IMR-90 (cell line): Measurements from ENCODE around the gene PITPNC1. TPM values are rescaled to one million over a fixed set of nuclear protein-coding genes. Genes with fewer than 3 reads are reported as not detected.

Experiments used
- ATAC-seq: fragments of 200-7000 bp; cut with Tn5 transposase; 2 replicates; pipeline ENCODE4 v1.9.1; 2020; ENCODE audit warnings: low read depth, mild to moderate bottlenecking, moderate library complexity
- BruUV-seq: library from RNA; stranded (reverse); fragments of 400-500 nt; replicated peaks from 2 replicates; lab custom pipeline; 2021; lab: Mats Ljungman, UMichigan
- CTCF ChIA-PET: fragments of 300-600 bp; formaldehyde crosslinking; extraction: SDS; loops from one replicate; lab custom pipeline; 2021; ENCODE audit warnings: antibody characterized with exemption; lab: Yijun Ruan, JAX
- POLR2A ChIA-PET: fragments of 300-600 bp; sonication (Branson Sonifier 250); formaldehyde crosslinking; loops from one replicate; lab custom pipeline; 2022; ENCODE audit warnings: antibody characterized with exemption; ENCODE audit not compliant: unreplicated experiment; lab: Charles Lee
- DNase-seq: peaks from one replicate; pipeline ENCODE4 v3.0.0; 2013
- H2AFZ ChIP-seq: replicated peaks from 2 replicates; pipeline ENCODE3; 2013; ENCODE audit warnings: low read length, mild to moderate bottlenecking; ENCODE audit not compliant: poor library complexity
- H2AK5ac ChIP-seq: 2 replicates; pipeline ENCODE4 v1.6.1; 2013; ENCODE audit warnings: low read depth, low read length, inconsistent platforms
- H2AK9ac ChIP-seq: replicated peaks from 2 replicates; pipeline ENCODE3; 2013; ENCODE audit warnings: mild to moderate bottlenecking, low read depth, low read length, moderate library complexity; ENCODE audit not compliant: poor library complexity
- H2BK120ac ChIP-seq: 2 replicates; pipeline ENCODE4 v1.6.1; 2013; ENCODE audit warnings: low read depth, low read length, inconsistent platforms
- H2BK15ac ChIP-seq: 3 replicates; pipeline ENCODE4 v1.6.1; 2013; ENCODE audit warnings: low read depth, low read length, inconsistent platforms
- H2BK20ac ChIP-seq: 2 replicates; pipeline ENCODE4 v1.6.1; 2013; ENCODE audit warnings: low read depth, mild to moderate bottlenecking, inconsistent platforms, low read length, moderate library complexity
- H2BK5ac ChIP-seq: 2 replicates; pipeline ENCODE4 v1.6.1; 2013; ENCODE audit warnings: mild to moderate bottlenecking, low read depth, low read length, inconsistent platforms; ENCODE audit not compliant: poor library complexity, severe bottlenecking
- H3K14ac ChIP-seq: replicated peaks from 2 replicates; pipeline ENCODE4 v1.6.1; 2013; ENCODE audit warnings: low read depth, low read length, inconsistent platforms
- H3K18ac ChIP-seq: 2 replicates; pipeline ENCODE4 v1.6.1; 2013; ENCODE audit warnings: low read depth, low read length, control low read depth
- H3K23ac ChIP-seq: 2 replicates; pipeline ENCODE4 v1.6.1; 2013; ENCODE audit warnings: low read depth, low read length, inconsistent platforms
- H3K27ac ChIP-seq: 2 replicates; pipeline ENCODE4 v1.5.1; 2013; ENCODE audit warnings: mild to moderate bottlenecking, control low read depth, low read length; ENCODE audit not compliant: insufficient read depth
- H3K27me3 ChIP-seq: 2 replicates; pipeline ENCODE4 v1.6.1; 2013; ENCODE audit warnings: low read length; ENCODE audit not compliant: control insufficient read depth, insufficient read depth
- H3K36me3 ChIP-seq: 2 replicates; pipeline ENCODE4 v1.6.1; 2013; ENCODE audit warnings: low read length, mixed read lengths; ENCODE audit not compliant: control insufficient read depth, insufficient read depth
- H3K4ac ChIP-seq: 2 replicates; pipeline ENCODE4 v1.6.1; 2013; ENCODE audit warnings: low read depth, low read length, inconsistent platforms
- H3K4me1 ChIP-seq: 2 replicates; pipeline ENCODE4 v1.6.1; 2013; ENCODE audit warnings: low read length, mixed read lengths; ENCODE audit not compliant: control insufficient read depth, insufficient read depth
- H3K4me2 ChIP-seq: 2 replicates; pipeline ENCODE4 v1.6.1; 2013; ENCODE audit warnings: low read depth, mild to moderate bottlenecking, control low read depth, low read length, moderate library complexity
- H3K4me3 ChIP-seq: 2 replicates; pipeline ENCODE4 v1.5.1; 2013; ENCODE audit warnings: low read depth, mild to moderate bottlenecking, control low read depth, low read length, moderate library complexity; ENCODE audit not compliant: insufficient read depth
- H3K56ac ChIP-seq: 2 replicates; pipeline ENCODE4 v1.6.1; 2013; ENCODE audit warnings: low read length, inconsistent platforms; ENCODE audit not compliant: insufficient read depth; ENCODE audit errors: extremely low read depth
- H3K79me1 ChIP-seq, 2 experiments: 2 replicates each; pipeline ENCODE4 v1.6.1; 2013; ENCODE audit warnings: low read length in 2 of 2, inconsistent platforms in 1 of 2, low read depth in 1 of 2
- H3K9ac ChIP-seq: 2 replicates; pipeline ENCODE4 v1.6.1; 2013; ENCODE audit warnings: low read depth, low read length, control low read depth
- H3K9me1 ChIP-seq: 2 replicates; pipeline ENCODE4 v1.6.1; 2013; ENCODE audit warnings: low read length, inconsistent platforms; ENCODE audit not compliant: insufficient read depth
- H3K9me3 ChIP-seq: 2 replicates; pipeline ENCODE4 v1.6.1; 2013; ENCODE audit warnings: low read length; ENCODE audit not compliant: control insufficient read depth, insufficient read depth
- H4K20me1 ChIP-seq: 2 replicates; pipeline ENCODE4 v1.6.1; 2013; ENCODE audit warnings: low read length, inconsistent platforms; ENCODE audit not compliant: insufficient read depth
- H4K5ac ChIP-seq: 2 replicates; pipeline ENCODE4 v1.6.1; 2013; ENCODE audit warnings: mild to moderate bottlenecking, low read depth, low read length, control low read depth
- H4K8ac ChIP-seq, 2 experiments: 2 replicates each; pipeline ENCODE4 v1.6.1; 2013; ENCODE audit warnings: low read depth in 2 of 2, low read length in 2 of 2, control low read depth in 1 of 2, inconsistent platforms in 1 of 2
- H4K91ac ChIP-seq: 2 replicates; pipeline ENCODE4 v1.6.1; 2013; ENCODE audit warnings: low read depth, low read length, inconsistent platforms; ENCODE audit not compliant: insufficient read depth
- BHLHE40 ChIP-seq: fragments of 150-350 bp; IDR thresholded peaks from 2 replicates; pipeline ENCODE4 v1.6.1; 2016; ENCODE audit warnings: mild to moderate bottlenecking, low read depth, low read length
- CEBPB ChIP-seq: IDR thresholded peaks from 2 replicates; pipeline ENCODE4 v1.6.1; 2012; ENCODE audit warnings: low read depth, low read length, improper control_type of control experiment
- CHD1 ChIP-seq: IDR thresholded peaks from 2 replicates; pipeline ENCODE4 v1.6.1; 2012; ENCODE audit warnings: low read depth, low read length, improper control_type of control experiment
- FOS ChIP-seq: fragments of 150-350 bp; IDR thresholded peaks from 2 replicates; pipeline ENCODE4 v1.6.1; 2016; ENCODE audit warnings: low read depth, low read length
- MAFK ChIP-seq: IDR thresholded peaks from 2 replicates; pipeline ENCODE4 v1.6.1; 2012; ENCODE audit warnings: low read depth, low read length, improper control_type of control experiment
- MAZ ChIP-seq: IDR thresholded peaks from 2 replicates; pipeline ENCODE4 v1.6.1; 2012; ENCODE audit warnings: low read depth, mild to moderate bottlenecking, low read length, improper control_type of control experiment, moderate library complexity, borderline replicate concordance
- MXI1 ChIP-seq: IDR thresholded peaks from 2 replicates; pipeline ENCODE4 v1.6.1; 2012; ENCODE audit warnings: low read depth, mild to moderate bottlenecking, low read length, moderate library complexity, borderline replicate concordance
- NFE2L2 ChIP-seq: fragments of 150-350 bp; IDR thresholded peaks from 2 replicates; pipeline ENCODE4 v1.6.1; 2016; ENCODE audit warnings: low read depth, mild to moderate bottlenecking, low read length
- POLR2A ChIP-seq: IDR thresholded peaks from 2 replicates; pipeline ENCODE4 v1.6.1; 2012; ENCODE audit warnings: mild to moderate bottlenecking, low read depth, low read length
- RAD21 ChIP-seq: IDR thresholded peaks from 2 replicates; pipeline ENCODE4 v1.6.1; 2012; ENCODE audit warnings: low read length, improper control_type of control experiment
- RCOR1 ChIP-seq: IDR thresholded peaks from 2 replicates; pipeline ENCODE4 v1.6.1; 2012; ENCODE audit warnings: mild to moderate bottlenecking, low read length, improper control_type of control experiment; ENCODE audit not compliant: insufficient replicate concordance
- RFX5 ChIP-seq: IDR thresholded peaks from 2 replicates; pipeline ENCODE4 v1.8.0; 2012; ENCODE audit warnings: low read depth, mild to moderate bottlenecking, low read length, moderate library complexity
- SMC3 ChIP-seq: fragments of 150-350 bp; IDR thresholded peaks from 2 replicates; pipeline ENCODE4 v1.6.1; 2016; ENCODE audit warnings: low read depth, mild to moderate bottlenecking, antibody characterized with exemption, low read length, moderate library complexity
- WGBS, 2 experiments: methylation state at CpG; one replicate each; pipeline versions ENCODE4 v1.1.5 to v1.1.7; 2013; ENCODE audit warnings: missing lambda C conversion rate in 2 of 2; ENCODE audit not compliant: insufficient read length in 1 of 2; ENCODE audit errors: extremely low coverage in 2 of 2; 5-methylcytosine and 5-hydroxymethylcytosine counted together
- dilution Hi-C: fragments of 300-500 bp; cut with HindIII; formaldehyde crosslinking; loops from one replicate; pipeline ENCODE4 v1.14.3; 2018; ENCODE audit warnings: low sequenced_read_pairs; ENCODE audit not compliant: unreplicated experiment
- in situ Hi-C: fragments of 300-500 bp; cut with MboI; formaldehyde crosslinking; loops from 3 replicates; pipeline ENCODE4 v1.14.3; 2019; ENCODE audit warnings: low sequenced_read_pairs, inconsistent platforms, mixed read lengths
- intact Hi-C: fragments of 100-400 bp; cut with micrococcal nuclease; formaldehyde crosslinking; loops from 2 replicates; pipeline ENCODE4 v1.10.0; 2022
- polyA plus RNA-seq, 3 experiments: library from polyadenylated mRNA; depleted of rRNA; stranded (reverse); fragments of >200 nt; gene quantifications; 2 replicates each; pipeline ENCODE4 v1.2.3, GENCODE V29; 2012; ENCODE audit warnings: low replicate concordance in 1 of 3
- total RNA-seq: library from RNA; depleted of rRNA; stranded (reverse); fragments of >200 nt; gene quantifications from 2 replicates; pipeline ENCODE4 v1.2.3, GENCODE V29; 2012
- TF ChIP-seq, protein P1 (sequence below): fragments of 150-350 bp; IDR thresholded peaks from 2 replicates; pipeline ENCODE4 v1.6.1; 2016; ENCODE audit warnings: low read depth, mild to moderate bottlenecking, low read length, moderate library complexity, borderline replicate concordance
- TF ChIP-seq, protein P2 (sequence below): conservative IDR thresholded peaks from 2 replicates; pipeline ENCODE4 v1.5.1; 2012; ENCODE audit warnings: mild to moderate bottlenecking, low read depth, low read length, improper control_type of control experiment
- TF ChIP-seq, protein P3 (sequence below): fragments of 150-350 bp; IDR thresholded peaks from 2 replicates; pipeline ENCODE4 v1.6.1; 2017; ENCODE audit warnings: mild to moderate bottlenecking, antibody characterized with exemption, low read length, low read depth

The PITPNC1 gene
- total and polyA plus RNA-seq, 2 of the 4 experiments (the other 2 are of a cell fraction), result 4.1 TPM

DNA sequence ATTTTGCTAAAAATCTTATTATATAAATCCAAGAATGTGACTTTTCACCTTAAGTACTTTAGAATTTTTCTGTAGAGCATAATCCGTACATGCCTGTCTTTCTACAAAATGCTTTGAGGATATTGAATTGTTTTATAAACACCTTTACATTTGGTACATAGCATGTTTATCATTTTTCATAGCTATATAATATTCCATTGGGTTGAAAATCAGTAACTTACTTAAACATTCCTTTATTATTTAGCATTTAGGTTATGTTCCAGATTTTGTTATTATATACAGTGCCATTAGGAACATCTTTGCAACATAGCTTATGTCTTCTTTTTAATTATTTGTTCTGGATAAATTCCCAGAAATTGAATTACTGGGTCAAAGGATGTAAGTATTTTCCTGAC is 323.6 kb downstream of the PITPNC1 start:
- no peaks in the 10 kb centered on the region for H3K9me1 ChIP-seq
- intact Hi-C loops, result no loop called here
- H3K27ac ChIP-seq, result no peak overlapping the region
- H3K9ac ChIP-seq, result no peak overlapping the region
- BruUV-seq, result no TSS peak
- no peaks in the 10 kb centered on the region; the same call in none of the 2 replicates for H3K4me1 ChIP-seq
- H2AK5ac ChIP-seq, result no peak overlapping the region
- H3K4me2 ChIP-seq, result no peak overlapping the region
- H2BK5ac ChIP-seq, result no peak overlapping the region
- in situ Hi-C loops, result no loop called here
- H3K9me3 ChIP-seq, result no peaks in the 10 kb centered on the region
- CTCF ChIA-PET, result no interaction called here
- WGBS, 2 experiments, result no CpG with 5 or more reads among the region's 1 CpG
- H2BK15ac ChIP-seq, result no peak overlapping the region
- TF ChIP-seq RFX5 (no peak), POLR2A (no peak), CHD1 (no peak), NFE2L2 (no peak), MAZ (no peak), MAFK (no peak), MXI1 (no peak), CEBPB (no peak), SMC3 (no peak), RCOR1 (no peak), BHLHE40 (no peak), FOS (no peak), RAD21 (no peak)
- TF ChIP-seq, protein P1, sequence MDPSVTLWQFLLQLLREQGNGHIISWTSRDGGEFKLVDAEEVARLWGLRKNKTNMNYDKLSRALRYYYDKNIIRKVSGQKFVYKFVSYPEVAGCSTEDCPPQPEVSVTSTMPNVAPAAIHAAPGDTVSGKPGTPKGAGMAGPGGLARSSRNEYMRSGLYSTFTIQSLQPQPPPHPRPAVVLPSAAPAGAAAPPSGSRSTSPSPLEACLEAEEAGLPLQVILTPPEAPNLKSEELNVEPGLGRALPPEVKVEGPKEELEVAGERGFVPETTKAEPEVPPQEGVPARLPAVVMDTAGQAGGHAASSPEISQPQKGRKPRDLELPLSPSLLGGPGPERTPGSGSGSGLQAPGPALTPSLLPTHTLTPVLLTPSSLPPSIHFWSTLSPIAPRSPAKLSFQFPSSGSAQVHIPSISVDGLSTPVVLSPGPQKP, result no peak
- TF ChIP-seq, protein P2, sequence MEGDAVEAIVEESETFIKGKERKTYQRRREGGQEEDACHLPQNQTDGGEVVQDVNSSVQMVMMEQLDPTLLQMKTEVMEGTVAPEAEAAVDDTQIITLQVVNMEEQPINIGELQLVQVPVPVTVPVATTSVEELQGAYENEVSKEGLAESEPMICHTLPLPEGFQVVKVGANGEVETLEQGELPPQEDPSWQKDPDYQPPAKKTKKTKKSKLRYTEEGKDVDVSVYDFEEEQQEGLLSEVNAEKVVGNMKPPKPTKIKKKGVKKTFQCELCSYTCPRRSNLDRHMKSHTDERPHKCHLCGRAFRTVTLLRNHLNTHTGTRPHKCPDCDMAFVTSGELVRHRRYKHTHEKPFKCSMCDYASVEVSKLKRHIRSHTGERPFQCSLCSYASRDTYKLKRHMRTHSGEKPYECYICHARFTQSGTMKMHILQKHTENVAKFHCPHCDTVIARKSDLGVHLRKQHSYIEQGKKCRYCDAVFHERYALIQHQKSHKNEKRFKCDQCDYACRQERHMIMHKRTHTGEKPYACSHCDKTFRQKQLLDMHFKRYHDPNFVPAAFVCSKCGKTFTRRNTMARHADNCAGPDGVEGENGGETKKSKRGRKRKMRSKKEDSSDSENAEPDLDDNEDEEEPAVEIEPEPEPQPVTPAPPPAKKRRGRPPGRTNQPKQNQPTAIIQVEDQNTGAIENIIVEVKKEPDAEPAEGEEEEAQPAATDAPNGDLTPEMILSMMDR, result no peak
- TF ChIP-seq, protein P3, sequence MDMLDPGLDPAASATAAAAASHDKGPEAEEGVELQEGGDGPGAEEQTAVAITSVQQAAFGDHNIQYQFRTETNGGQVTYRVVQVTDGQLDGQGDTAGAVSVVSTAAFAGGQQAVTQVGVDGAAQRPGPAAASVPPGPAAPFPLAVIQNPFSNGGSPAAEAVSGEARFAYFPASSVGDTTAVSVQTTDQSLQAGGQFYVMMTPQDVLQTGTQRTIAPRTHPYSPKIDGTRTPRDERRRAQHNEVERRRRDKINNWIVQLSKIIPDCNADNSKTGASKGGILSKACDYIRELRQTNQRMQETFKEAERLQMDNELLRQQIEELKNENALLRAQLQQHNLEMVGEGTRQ, result no peak
- H3K79me1 ChIP-seq, result no peaks in the 10 kb centered on the region
- no peak overlapping the region for H3K56ac ChIP-seq
- no peak overlapping the region for H4K91ac ChIP-seq
- H3K14ac ChIP-seq, result no peak overlapping the region
- H4K5ac ChIP-seq, result no peak overlapping the region
- ATAC-seq (no peak), DNase-seq (no peak)
- POLR2A ChIA-PET, result no interaction called here
- H3K36me3 ChIP-seq, result no peaks in the 10 kb centered on the region
- dilution Hi-C loops, result no loop called here
- no peak overlapping the region for H2BK20ac ChIP-seq
- no peak overlapping the region for H2AK9ac ChIP-seq
- no peak overlapping the region for H2AFZ ChIP-seq
- no peak overlapping the region for H3K4ac ChIP-seq
- no peaks in the 10 kb centered on the region for H3K27me3 ChIP-seq
- no peak overlapping the region for H3K18ac ChIP-seq
- no peak overlapping the region for H4K8ac ChIP-seq
- no peaks in the 10 kb centered on the region for H4K20me1 ChIP-seq
- H2BK120ac ChIP-seq, result no peak overlapping the region
- H3K4me3 ChIP-seq, result no peak overlapping the region
- H3K23ac ChIP-seq, result no peak overlapping the region
